GM23338 (cell line): Measurements from ENCODE around the gene CALML5. TPM values are rescaled to one million over a fixed set of nuclear protein-coding genes. Genes with fewer than 3 reads are reported as not detected.
A peak's percentile ranks its signal among the peaks of the same experiment; 100 is the strongest.

Experiments
- ATAC-seq: fragments of 200-7000 bp; cut with Tn5 transposase; 3 replicates; pipeline ENCODE4 v1.9.1; 2020
- DNase-seq: peaks from one replicate; pipeline ENCODE4 v3.0.0-alpha.2; 2015; ENCODE audit warnings: low spot score
- H2AFZ ChIP-seq: fragments of 200-600 bp; sonication (generic); 2 replicates; pipeline ENCODE4 v1.8.0; 2016; ENCODE audit warnings: antibody characterized with exemption, mild to moderate bottlenecking, moderate library complexity
- H3F3A ChIP-seq: fragments of 200-600 bp; sonication (generic); replicated peaks from 2 replicates; pipeline ENCODE4 v1.8.0; 2017; ENCODE audit warnings: antibody characterized with exemption, mixed run types, low read depth
- H3K27ac ChIP-seq: fragments of 200-600 bp; sonication (generic); 2 replicates; pipeline ENCODE4 v1.6.1; 2016; ENCODE audit warnings: low read depth
- H3K27me3 ChIP-seq: fragments of 200-600 bp; sonication (generic); 2 replicates; pipeline ENCODE4 v1.8.0; 2016; ENCODE audit warnings: mild to moderate bottlenecking, mixed run types, moderate library complexity; ENCODE audit not compliant: insufficient read depth
- H3K36me3 ChIP-seq: fragments of 200-600 bp; sonication (generic); 2 replicates; pipeline ENCODE4 v1.8.0; 2016; ENCODE audit warnings: mild to moderate bottlenecking; ENCODE audit not compliant: insufficient read depth
- H3K4me1 ChIP-seq: fragments of 200-600 bp; sonication (generic); 2 replicates; pipeline ENCODE4 v1.8.0; 2016; ENCODE audit warnings: mild to moderate bottlenecking, moderate library complexity; ENCODE audit not compliant: insufficient read depth
- H3K4me2 ChIP-seq: fragments of 200-600 bp; sonication (generic); 2 replicates; pipeline ENCODE4 v1.7.1; 2017; ENCODE audit warnings: mixed run types
- H3K4me3 ChIP-seq: fragments of 200-600 bp; sonication (generic); 2 replicates; pipeline ENCODE4 v1.6.1; 2016; ENCODE audit warnings: mixed run types
- H3K79me2 ChIP-seq: fragments of 200-600 bp; sonication (generic); replicated peaks from 2 replicates; pipeline ENCODE4 v1.8.0; 2017; ENCODE audit warnings: mild to moderate bottlenecking; ENCODE audit not compliant: insufficient read depth
- H3K9me2 ChIP-seq: fragments of 200-600 bp; sonication (generic); 2 replicates; pipeline ENCODE4 v1.8.0; 2017; ENCODE audit not compliant: insufficient read depth
- H4K20me1 ChIP-seq: fragments of 200-600 bp; sonication (generic); replicated peaks from 2 replicates; pipeline ENCODE4 v1.8.0; 2017; ENCODE audit warnings: mild to moderate bottlenecking; ENCODE audit not compliant: insufficient read depth
- H3K27ac Mint-ChIP-seq: 2 replicates; pipeline ENCODE4 v1.8.0; 2020; ENCODE audit warnings: inconsistent platforms, mild to moderate bottlenecking, moderate library complexity, mixed read lengths
- H3K27me3 Mint-ChIP-seq: 3 replicates; pipeline ENCODE4 v1.8.0; 2022; ENCODE audit warnings: low read depth, mild to moderate bottlenecking, moderate library complexity, mixed read lengths, inconsistent platforms; ENCODE audit not compliant: insufficient read depth, poor library complexity
- H3K36me3 Mint-ChIP-seq: 3 replicates; pipeline ENCODE4 v1.8.0; 2021; ENCODE audit warnings: low read depth, mild to moderate bottlenecking, inconsistent platforms, moderate library complexity, mixed read lengths
- H3K4me1 Mint-ChIP-seq: 3 replicates; pipeline ENCODE4 v1.8.0; 2020; ENCODE audit warnings: mild to moderate bottlenecking, inconsistent platforms, mixed read lengths
- H3K4me3 Mint-ChIP-seq: 3 replicates; pipeline ENCODE4 v1.8.0; 2021; ENCODE audit warnings: moderate library complexity, mild to moderate bottlenecking, inconsistent platforms, mixed read lengths
- H3K9me3 Mint-ChIP-seq: 3 replicates; pipeline ENCODE4 v1.8.0; 2020; ENCODE audit warnings: moderate library complexity, mild to moderate bottlenecking, inconsistent platforms, mixed read lengths
- CREB1 ChIP-seq: fragments of 250-450 bp; sonication (Bioruptor Pico); IDR thresholded peaks from 2 replicates; pipeline ENCODE4 v1.5.0; 2020; ENCODE audit warnings: low read depth, mild to moderate bottlenecking, moderate library complexity
- EZH2 ChIP-seq: fragments of 200-600 bp; sonication (generic); IDR thresholded peaks from one replicate; pipeline ENCODE4 v1.8.0; 2017; ENCODE audit warnings: antibody characterized with exemption, mild to moderate bottlenecking, low read depth; ENCODE audit not compliant: unreplicated experiment
- EZH2phosphoT487 ChIP-seq: fragments of 200-600 bp; sonication (generic); IDR thresholded peaks from one replicate; pipeline ENCODE4 v1.8.1; 2018; ENCODE audit warnings: antibody characterized with exemption; ENCODE audit not compliant: unreplicated experiment
- NANOG ChIP-seq: IDR thresholded peaks from 2 replicates; pipeline ENCODE4 v1.6.1; 2016; ENCODE audit warnings: antibody characterized with exemption, borderline replicate concordance
- POLR2AphosphoS5 ChIP-seq: IDR thresholded peaks from 2 replicates; pipeline ENCODE4 v1.6.1; 2016; ENCODE audit warnings: antibody characterized with exemption, low read depth
- STAT1 ChIP-seq: IDR thresholded peaks from one replicate; pipeline ENCODE4 v1.6.1; 2016; ENCODE audit warnings: antibody characterized with exemption; ENCODE audit not compliant: unreplicated experiment
- ZNF114 ChIP-seq: fragments of 250-450 bp; sonication (Bioruptor Pico); IDR thresholded peaks from 2 replicates; pipeline ENCODE4 v1.5.0; 2020; ENCODE audit warnings: mild to moderate bottlenecking, moderate library complexity
- ZNF331 ChIP-seq: fragments of 250-450 bp; sonication (Bioruptor Pico); IDR thresholded peaks from 2 replicates; pipeline ENCODE4 v1.5.0; 2020; ENCODE audit warnings: low read depth, mild to moderate bottlenecking, moderate library complexity
- polyA plus RNA-seq: library from polyadenylated mRNA; unstranded; fragments of >200 nt; fragmentation: Nextera tagmentation; extraction: Ambion mirVana; gene quantifications from 2 replicates; pipeline ENCODE4 v1.2.1, GENCODE V29; 2016
- total RNA-seq: library from RNA; depleted of rRNA; stranded (reverse); fragments of >200 nt; shearing (Covaris generic); gene quantifications from 2 replicates; pipeline ENCODE4 v1.2.3, GENCODE V29; 2014
- TF ChIP-seq, protein P1 (sequence below): IDR thresholded peaks from one replicate; pipeline ENCODE4 v1.6.1; 2018; ENCODE audit warnings: antibody characterized with exemption; ENCODE audit not compliant: unreplicated experiment
- TF ChIP-seq, protein P2 (sequence below): IDR thresholded peaks from 2 replicates; pipeline ENCODE4 v1.6.1; 2016; ENCODE audit warnings: antibody characterized with exemption
- TF ChIP-seq, protein P3 (sequence below), 2 experiments: fragments of 200-600 bp in 1 of 2; sonication (generic) in 1 of 2; conservative IDR thresholded peaks; 2 replicates each; pipeline versions ENCODE4 v1.5.1 to v1.6.1; 2016 to 2017; ENCODE audit warnings: antibody characterized with exemption in 2 of 2, low read depth in 2 of 2, mild to moderate bottlenecking in 2 of 2, moderate library complexity in 1 of 2
- TF ChIP-seq, protein P4 (sequence below): fragments of 250-450 bp; sonication (Bioruptor Pico); IDR thresholded peaks from 2 replicates; pipeline ENCODE4 v1.5.0; 2020; ENCODE audit warnings: mild to moderate bottlenecking, moderate library complexity

CALML5 gene
- total and polyA plus RNA-seq, 2 experiments from 2014 or later, result 0.40 TPM; not detected in 1

DNA sequence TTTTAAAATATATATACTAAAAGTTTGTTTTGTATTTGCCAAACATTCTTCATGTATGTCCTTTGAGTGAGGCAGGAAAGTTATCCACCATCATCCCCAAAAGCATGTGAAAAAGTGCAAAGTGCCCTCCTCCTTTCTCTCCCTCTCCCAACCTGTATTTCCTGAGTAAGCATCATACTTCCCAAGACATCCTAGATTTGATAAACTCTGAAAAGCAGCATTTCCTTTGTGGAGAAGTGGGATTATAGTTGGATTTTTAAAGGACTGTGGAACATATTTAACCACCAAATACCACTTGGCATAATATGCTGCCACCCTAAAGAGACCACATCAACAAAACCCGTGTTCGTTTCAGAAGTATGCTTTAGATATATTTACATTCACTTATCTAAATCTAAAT is 50.1 kb downstream of the CALML5 start:
- Histone ChIP-seq H3K4me3 (peak overlapping the region; percentile 55), H4K20me1 (no peaks in the 10 kb centered on the region; the same call in 1 of the 2 replicates), H2AFZ (no peak overlapping the region), H3F3A (no peaks in the 10 kb centered on the region), H3K4me2 (peak overlapping the region; percentile 70), H3K9me2 (no peaks in the 10 kb centered on the region), H3K36me3 (peaks cover 22% of the 10 kb centered on the region), H3K27me3 (no peaks in the 10 kb centered on the region), H3K4me1 (peaks cover 38% of the 10 kb centered on the region), H3K27ac (no peak overlapping the region; the same call in 1 of the 2 replicates), H3K79me2 (peaks cover 55% of the 10 kb centered on the region)
- no peaks in the 10 kb centered on the region for H3K9me3 Mint-ChIP-seq
- TF ChIP-seq, protein P1, sequence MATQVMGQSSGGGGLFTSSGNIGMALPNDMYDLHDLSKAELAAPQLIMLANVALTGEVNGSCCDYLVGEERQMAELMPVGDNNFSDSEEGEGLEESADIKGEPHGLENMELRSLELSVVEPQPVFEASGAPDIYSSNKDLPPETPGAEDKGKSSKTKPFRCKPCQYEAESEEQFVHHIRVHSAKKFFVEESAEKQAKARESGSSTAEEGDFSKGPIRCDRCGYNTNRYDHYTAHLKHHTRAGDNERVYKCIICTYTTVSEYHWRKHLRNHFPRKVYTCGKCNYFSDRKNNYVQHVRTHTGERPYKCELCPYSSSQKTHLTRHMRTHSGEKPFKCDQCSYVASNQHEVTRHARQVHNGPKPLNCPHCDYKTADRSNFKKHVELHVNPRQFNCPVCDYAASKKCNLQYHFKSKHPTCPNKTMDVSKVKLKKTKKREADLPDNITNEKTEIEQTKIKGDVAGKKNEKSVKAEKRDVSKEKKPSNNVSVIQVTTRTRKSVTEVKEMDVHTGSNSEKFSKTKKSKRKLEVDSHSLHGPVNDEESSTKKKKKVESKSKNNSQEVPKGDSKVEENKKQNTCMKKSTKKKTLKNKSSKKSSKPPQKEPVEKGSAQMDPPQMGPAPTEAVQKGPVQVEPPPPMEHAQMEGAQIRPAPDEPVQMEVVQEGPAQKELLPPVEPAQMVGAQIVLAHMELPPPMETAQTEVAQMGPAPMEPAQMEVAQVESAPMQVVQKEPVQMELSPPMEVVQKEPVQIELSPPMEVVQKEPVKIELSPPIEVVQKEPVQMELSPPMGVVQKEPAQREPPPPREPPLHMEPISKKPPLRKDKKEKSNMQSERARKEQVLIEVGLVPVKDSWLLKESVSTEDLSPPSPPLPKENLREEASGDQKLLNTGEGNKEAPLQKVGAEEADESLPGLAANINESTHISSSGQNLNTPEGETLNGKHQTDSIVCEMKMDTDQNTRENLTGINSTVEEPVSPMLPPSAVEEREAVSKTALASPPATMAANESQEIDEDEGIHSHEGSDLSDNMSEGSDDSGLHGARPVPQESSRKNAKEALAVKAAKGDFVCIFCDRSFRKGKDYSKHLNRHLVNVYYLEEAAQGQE, result no peak
- TF ChIP-seq, protein P2, sequence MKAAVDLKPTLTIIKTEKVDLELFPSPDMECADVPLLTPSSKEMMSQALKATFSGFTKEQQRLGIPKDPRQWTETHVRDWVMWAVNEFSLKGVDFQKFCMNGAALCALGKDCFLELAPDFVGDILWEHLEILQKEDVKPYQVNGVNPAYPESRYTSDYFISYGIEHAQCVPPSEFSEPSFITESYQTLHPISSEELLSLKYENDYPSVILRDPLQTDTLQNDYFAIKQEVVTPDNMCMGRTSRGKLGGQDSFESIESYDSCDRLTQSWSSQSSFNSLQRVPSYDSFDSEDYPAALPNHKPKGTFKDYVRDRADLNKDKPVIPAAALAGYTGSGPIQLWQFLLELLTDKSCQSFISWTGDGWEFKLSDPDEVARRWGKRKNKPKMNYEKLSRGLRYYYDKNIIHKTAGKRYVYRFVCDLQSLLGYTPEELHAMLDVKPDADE, result no peak
- TF ChIP-seq EZH2, result no peak
- TF ChIP-seq NANOG, result no peak
- no peak for TF ChIP-seq CREB1 (CRISPR knock-in tag)
- no peak for TF ChIP-seq POLR2AphosphoS5
- no peak for TF ChIP-seq EZH2phosphoT487
- no peak for TF ChIP-seq ZNF331 (CRISPR knock-in tag)
- no peak for TF ChIP-seq ZNF114
- no peak for TF ChIP-seq STAT1
- TF ChIP-seq, protein P3, sequence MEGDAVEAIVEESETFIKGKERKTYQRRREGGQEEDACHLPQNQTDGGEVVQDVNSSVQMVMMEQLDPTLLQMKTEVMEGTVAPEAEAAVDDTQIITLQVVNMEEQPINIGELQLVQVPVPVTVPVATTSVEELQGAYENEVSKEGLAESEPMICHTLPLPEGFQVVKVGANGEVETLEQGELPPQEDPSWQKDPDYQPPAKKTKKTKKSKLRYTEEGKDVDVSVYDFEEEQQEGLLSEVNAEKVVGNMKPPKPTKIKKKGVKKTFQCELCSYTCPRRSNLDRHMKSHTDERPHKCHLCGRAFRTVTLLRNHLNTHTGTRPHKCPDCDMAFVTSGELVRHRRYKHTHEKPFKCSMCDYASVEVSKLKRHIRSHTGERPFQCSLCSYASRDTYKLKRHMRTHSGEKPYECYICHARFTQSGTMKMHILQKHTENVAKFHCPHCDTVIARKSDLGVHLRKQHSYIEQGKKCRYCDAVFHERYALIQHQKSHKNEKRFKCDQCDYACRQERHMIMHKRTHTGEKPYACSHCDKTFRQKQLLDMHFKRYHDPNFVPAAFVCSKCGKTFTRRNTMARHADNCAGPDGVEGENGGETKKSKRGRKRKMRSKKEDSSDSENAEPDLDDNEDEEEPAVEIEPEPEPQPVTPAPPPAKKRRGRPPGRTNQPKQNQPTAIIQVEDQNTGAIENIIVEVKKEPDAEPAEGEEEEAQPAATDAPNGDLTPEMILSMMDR (conservative IDR thresholded peaks at IDR 0.05; ENCODE audit: low read depth in 2 of 2), result no peak
- TF ChIP-seq, protein P4, sequence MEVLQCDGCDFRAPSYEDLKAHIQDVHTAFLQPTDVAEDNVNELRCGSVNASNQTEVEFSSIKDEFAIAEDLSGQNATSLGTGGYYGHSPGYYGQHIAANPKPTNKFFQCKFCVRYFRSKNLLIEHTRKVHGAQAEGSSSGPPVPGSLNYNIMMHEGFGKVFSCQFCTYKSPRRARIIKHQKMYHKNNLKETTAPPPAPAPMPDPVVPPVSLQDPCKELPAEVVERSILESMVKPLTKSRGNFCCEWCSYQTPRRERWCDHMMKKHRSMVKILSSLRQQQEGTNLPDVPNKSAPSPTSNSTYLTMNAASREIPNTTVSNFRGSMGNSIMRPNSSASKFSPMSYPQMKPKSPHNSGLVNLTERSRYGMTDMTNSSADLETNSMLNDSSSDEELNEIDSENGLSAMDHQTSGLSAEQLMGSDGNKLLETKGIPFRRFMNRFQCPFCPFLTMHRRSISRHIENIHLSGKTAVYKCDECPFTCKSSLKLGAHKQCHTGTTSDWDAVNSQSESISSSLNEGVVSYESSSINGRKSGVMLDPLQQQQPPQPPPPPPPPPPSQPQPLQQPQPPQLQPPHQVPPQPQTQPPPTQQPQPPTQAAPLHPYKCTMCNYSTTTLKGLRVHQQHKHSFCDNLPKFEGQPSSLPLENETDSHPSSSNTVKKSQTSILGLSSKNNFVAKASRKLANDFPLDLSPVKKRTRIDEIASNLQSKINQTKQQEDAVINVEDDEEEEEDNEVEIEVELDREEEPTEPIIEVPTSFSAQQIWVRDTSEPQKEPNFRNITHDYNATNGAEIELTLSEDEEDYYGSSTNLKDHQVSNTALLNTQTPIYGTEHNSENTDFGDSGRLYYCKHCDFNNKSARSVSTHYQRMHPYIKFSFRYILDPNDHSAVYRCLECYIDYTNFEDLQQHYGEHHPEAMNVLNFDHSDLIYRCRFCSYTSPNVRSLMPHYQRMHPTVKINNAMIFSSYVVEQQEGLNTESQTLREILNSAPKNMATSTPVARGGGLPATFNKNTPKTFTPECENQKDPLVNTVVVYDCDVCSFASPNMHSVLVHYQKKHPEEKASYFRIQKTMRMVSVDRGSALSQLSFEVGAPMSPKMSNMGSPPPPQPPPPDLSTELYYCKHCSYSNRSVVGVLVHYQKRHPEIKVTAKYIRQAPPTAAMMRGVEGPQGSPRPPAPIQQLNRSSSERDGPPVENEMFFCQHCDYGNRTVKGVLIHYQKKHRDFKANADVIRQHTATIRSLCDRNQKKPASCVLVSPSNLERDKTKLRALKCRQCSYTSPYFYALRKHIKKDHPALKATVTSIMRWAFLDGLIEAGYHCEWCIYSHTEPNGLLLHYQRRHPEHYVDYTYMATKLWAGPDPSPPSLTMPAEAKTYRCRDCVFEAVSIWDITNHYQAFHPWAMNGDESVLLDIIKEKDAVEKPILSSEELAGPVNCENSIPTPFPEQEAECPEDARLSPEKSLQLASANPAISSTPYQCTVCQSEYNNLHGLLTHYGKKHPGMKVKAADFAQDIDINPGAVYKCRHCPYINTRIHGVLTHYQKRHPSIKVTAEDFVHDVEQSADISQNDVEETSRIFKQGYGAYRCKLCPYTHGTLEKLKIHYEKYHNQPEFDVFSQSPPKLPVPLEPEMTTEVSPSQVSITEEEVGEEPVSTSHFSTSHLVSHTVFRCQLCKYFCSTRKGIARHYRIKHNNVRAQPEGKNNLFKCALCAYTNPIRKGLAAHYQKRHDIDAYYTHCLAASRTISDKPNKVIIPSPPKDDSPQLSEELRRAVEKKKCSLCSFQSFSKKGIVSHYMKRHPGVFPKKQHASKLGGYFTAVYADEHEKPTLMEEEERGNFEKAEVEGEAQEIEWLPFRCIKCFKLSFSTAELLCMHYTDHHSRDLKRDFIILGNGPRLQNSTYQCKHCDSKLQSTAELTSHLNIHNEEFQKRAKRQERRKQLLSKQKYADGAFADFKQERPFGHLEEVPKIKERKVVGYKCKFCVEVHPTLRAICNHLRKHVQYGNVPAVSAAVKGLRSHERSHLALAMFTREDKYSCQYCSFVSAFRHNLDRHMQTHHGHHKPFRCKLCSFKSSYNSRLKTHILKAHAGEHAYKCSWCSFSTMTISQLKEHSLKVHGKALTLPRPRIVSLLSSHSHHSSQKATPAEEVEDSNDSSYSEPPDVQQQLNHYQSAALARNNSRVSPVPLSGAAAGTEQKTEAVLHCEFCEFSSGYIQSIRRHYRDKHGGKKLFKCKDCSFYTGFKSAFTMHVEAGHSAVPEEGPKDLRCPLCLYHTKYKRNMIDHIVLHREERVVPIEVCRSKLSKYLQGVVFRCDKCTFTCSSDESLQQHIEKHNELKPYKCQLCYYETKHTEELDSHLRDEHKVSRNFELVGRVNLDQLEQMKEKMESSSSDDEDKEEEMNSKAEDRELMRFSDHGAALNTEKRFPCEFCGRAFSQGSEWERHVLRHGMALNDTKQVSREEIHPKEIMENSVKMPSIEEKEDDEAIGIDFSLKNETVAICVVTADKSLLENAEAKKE (CRISPR knock-in tag), result no peak
- no peak overlapping the region for H3K27ac Mint-ChIP-seq
- H3K36me3 Mint-ChIP-seq, result peaks cover 26% of the 10 kb centered on the region
- peaks cover 28% of the 10 kb centered on the region; the same call in 2 of the 3 replicates for H3K4me1 Mint-ChIP-seq
- H3K27me3 Mint-ChIP-seq, result no peaks in the 10 kb centered on the region
- DNase-seq (no peak), ATAC-seq (no peak)
- peak overlapping the region; percentile 51 for H3K4me3 Mint-ChIP-seq
